ENCODE results near the gene EPYC.
"Not testable (repeated sequence)": the region's sequence is repeated elsewhere in the genome, so short reads cannot be mapped to it uniquely, and the experiment has no call there.

The EPYC gene

GRCh38 chr12:90990611-90991010 lies 14.2 kb downstream of the EPYC start:
- no peak for DNase-seq

- DNase-seq: no peak
These were observed 15.1 kb downstream of the EPYC start for GRCh38 chr12:90989686-90990111.

- DNase-seq: no peak
These were observed 17.3 kb downstream of the EPYC start for GRCh38 chr12:90987520-90987919.

- no peak for DNase-seq
These were observed 17.7 kb downstream of the EPYC start for GRCh38 chr12:90987101-90987500.

- not testable (repeated sequence) for DNase-seq
These were observed 19.4 kb downstream of the EPYC start for GRCh38 chr12:90985331-90985730.

GRCh38 chr12:90984114-90984513 lies 20.7 kb downstream of the EPYC start:
- DNase-seq: no peak

- no peak for DNase-seq
These were observed 22.6 kb downstream of the EPYC start for GRCh38 chr12:90982170-90982569.

GRCh38 chr12:90979951-90980350 lies 24.8 kb downstream of the EPYC start:
- no peak for DNase-seq

GRCh38 chr12:90979019-90979418 lies 25.8 kb downstream of the EPYC start:
- no peak for DNase-seq

GRCh38 chr12:90978117-90978770 lies 26.5 kb downstream of the EPYC start:
- peak in 1 of 2 donors; percentile 12 for DNase-seq

- DNase-seq: no peak
These were observed 27.5 kb downstream of the EPYC start for GRCh38 chr12:90977224-90977623.

GRCh38 chr12:90974286-90974685 lies 30.5 kb downstream of the EPYC start:
- no peak for DNase-seq

- no peak for DNase-seq
These were observed 32.5 kb downstream of the EPYC start for GRCh38 chr12:90972226-90972625.

GRCh38 chr12:90970911-90971310 lies 33.9 kb downstream of the EPYC start:
- DNase-seq: no peak

GRCh38 chr12:90970471-90970870 lies 34.3 kb downstream of the EPYC start:
- DNase-seq: no peak

- DNase-seq: no peak
These were observed 34.9 kb downstream of the EPYC start for GRCh38 chr12:90969851-90970250.

GRCh38 chr12:90969346-90969745 lies 35.4 kb downstream of the EPYC start:
- no peak for DNase-seq

- no peak for DNase-seq
These were observed 39.6 kb downstream of the EPYC start for GRCh38 chr12:90965204-90965603.

GRCh38 chr12:90964616-90965015 lies 40.2 kb downstream of the EPYC start:
- no peak for DNase-seq

GRCh38 chr12:90963946-90964345 lies 40.8 kb downstream of the EPYC start:
- DNase-seq: no peak

- DNase-seq: no peak
These were observed 43.6 kb downstream of the EPYC start for GRCh38 chr12:90961154-90961553.

GRCh38 chr12:90959538-90960139 lies 45.1 kb downstream of the EPYC start:
- DNase-seq: peak in 1 of 2 donors; percentile 40

GRCh38 chr12:90959032-90959431 lies 45.7 kb downstream of the EPYC start:
- DNase-seq: no peak

GRCh38 chr12:90958347-90958746 lies 46.4 kb downstream of the EPYC start:
- no peak for DNase-seq

- DNase-seq: no peak
These were observed 49.9 kb downstream of the EPYC start, which contains the start of gene CCER1 for GRCh38 chr12:90954921-90955320. Gene CCER1, minus strand, starts transcription at chr12:90955176. Its CDS starts 434 bp downstream, at chr12:90954742.

Data from CD4-positive, alpha-beta T cell treated with Interferon alpha-2 for 1 hour (primary cell).